Activated CD4-positive, alpha-beta memory T cell treated with anti-CD3 and anti-CD28 coated beads for 36 hours (primary cell): ENCODE results near the gene LIMS1. TPM values are rescaled to one million over a fixed set of nuclear protein-coding genes. Genes with fewer than 3 reads are reported as not detected.
A peak's percentile ranks its signal among the peaks of the same experiment; 100 is the strongest.

ENCODE experiments used
- CTCF ChIA-PET: fragments of 350-600 bp; sonication (Branson Sonifier 250); formaldehyde crosslinking; loops from one replicate; lab custom pipeline; 2021; ENCODE audit warnings: antibody characterized with exemption, inconsistent platforms; lab: Charles Lee
- POLR2A ChIA-PET: fragments of 350-600 bp; sonication (Branson Sonifier 250); formaldehyde crosslinking; loops from one replicate; lab custom pipeline; 2021; ENCODE audit warnings: antibody characterized with exemption; lab: Charles Lee
- DNase-seq: peaks from one replicate; pipeline ENCODE4 v3.0.0-alpha.2; 2020
- H3K27ac Mint-ChIP-seq: one replicate; pipeline ENCODE4 v1.8.0; 2021; ENCODE audit warnings: mixed read lengths
- H3K27me3 Mint-ChIP-seq: one replicate; pipeline ENCODE4 v1.8.0; 2021; ENCODE audit warnings: mixed read lengths
- H3K36me3 Mint-ChIP-seq: one replicate; pipeline ENCODE4 v1.8.0; 2021; ENCODE audit warnings: mixed read lengths
- H3K4me1 Mint-ChIP-seq: one replicate; pipeline ENCODE4 v1.8.0; 2021; ENCODE audit warnings: low read depth, mixed read lengths
- H3K4me3 Mint-ChIP-seq: one replicate; pipeline ENCODE4 v1.8.0; 2021; ENCODE audit warnings: mild to moderate bottlenecking, mixed read lengths
- H3K9me3 Mint-ChIP-seq: one replicate; pipeline ENCODE4 v1.8.0; 2021; ENCODE audit warnings: mixed read lengths
- intact Hi-C: fragments of 100-400 bp; cut with micrococcal nuclease; formaldehyde crosslinking; loops from one replicate; pipeline ENCODE4 v1.15.1; 2023
- total RNA-seq, 2 experiments: library from RNA; stranded (reverse); gene quantifications; one replicate each; pipeline ENCODE4 v1.2.3, GENCODE V29; 2021

LIMS1 gene
- total RNA-seq, 2 experiments from 2014 or later: 102 to 104 TPM

DNA sequence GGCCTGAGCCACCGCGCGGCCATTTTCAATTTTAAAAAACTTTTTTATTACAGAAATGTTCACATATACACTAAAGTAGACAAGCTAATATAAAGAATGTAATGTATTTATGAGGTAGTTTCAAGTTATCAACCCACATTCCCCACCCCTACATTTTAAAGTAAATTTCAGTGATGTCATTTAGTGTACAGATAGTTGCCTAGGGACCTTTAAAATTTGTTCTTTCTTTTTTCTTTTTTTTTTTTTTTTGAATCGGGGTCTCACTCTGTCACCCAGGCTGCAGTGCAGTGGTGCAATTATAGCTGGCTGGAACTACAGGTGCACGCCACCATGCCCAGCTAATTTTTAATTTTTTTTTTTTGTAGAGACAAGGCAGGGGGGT, 2.6 kb upstream of the LIMS1 start:
- Mint-ChIP-seq H3K36me3 (no peaks in the 10 kb centered on the region), H3K27ac (no peak overlapping the region), H3K4me1 (peaks cover 29% of the 10 kb centered on the region), H3K9me3 (no peaks in the 10 kb centered on the region), H3K27me3 (no peaks in the 10 kb centered on the region), H3K4me3 (no peak overlapping the region)
- POLR2A ChIA-PET: interaction anchor here (0.6 kb wide), 1 partner anchor 622 kb away, joined by 3 read pairs; no protein-coding TSS in a partner anchor
- CTCF ChIA-PET: interaction anchor here (0.8 kb wide), 1 partner anchor 53 kb away, joined by 4 read pairs; no protein-coding TSS in a partner anchor
- intact Hi-C loops: loop anchor here (5.0 kb wide), 1 partner anchor 39 kb away; no protein-coding TSS in a partner anchor
- no peak for DNase-seq

DNA sequence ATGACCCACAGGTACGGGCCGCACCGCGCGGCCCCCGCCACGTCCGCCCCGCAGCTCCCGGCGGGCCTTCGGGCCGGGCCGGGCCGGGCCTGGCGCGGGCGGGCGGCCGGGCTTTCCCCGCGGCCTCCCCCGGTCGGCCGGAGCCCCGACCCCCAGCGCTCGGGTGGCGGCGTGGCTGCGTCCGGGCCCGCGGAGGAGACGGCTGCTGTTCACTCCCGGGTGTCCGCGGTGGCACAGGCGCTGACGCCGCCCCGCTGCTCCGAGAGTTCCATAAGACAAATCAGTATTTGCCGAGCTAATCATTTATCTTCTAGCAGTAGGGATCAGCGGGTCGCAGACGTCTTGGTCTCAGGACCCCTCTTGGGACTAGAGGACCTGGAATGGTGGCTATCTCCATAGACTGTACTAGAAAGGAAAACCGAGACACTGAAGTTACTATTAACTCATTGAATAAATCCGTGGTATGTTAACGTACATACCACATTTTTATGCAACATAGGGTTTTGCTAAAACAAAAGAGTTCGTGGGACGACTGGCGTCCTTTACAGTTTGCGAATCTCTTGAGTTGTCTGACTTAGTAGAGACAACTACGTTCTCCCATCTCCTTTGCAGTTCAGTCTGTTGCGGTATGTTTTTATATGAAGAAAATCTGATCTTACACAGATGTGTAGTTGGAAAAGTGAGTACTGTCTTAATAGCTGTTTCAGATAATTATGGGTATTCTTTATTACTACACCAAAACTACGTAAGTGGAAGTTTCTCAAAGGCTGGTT, 500 bp downstream of the LIMS1 start:
- H3K27ac Mint-ChIP-seq: peak overlapping the region; percentile 85
- CTCF ChIA-PET: interaction anchor here (0.7 to 2.3 kb wide), 5 partner anchors 31 to 103 kb away, joined by 3 to 11 read pairs (median 3); no protein-coding TSS in a partner anchor
- peaks cover 5% of the 10 kb centered on the region for H3K36me3 Mint-ChIP-seq
- no peaks in the 10 kb centered on the region for H3K9me3 Mint-ChIP-seq
- peak overlapping the region; percentile 95 for H3K4me3 Mint-ChIP-seq
- peak; percentile 53 for DNase-seq
- POLR2A ChIA-PET: interaction anchor here (1.1 to 2.6 kb wide), 3 partner anchors 31 to 85 kb away, joined by 3 to 19 read pairs (median 4); partner anchors contain the start of gene GCC2
- intact Hi-C loops: loop anchor here (1.0 to 5.0 kb wide), 4 partner anchors 42 to 184 kb away; partner anchors contain the start of genes GCC2 and RANBP2
- H3K27me3 Mint-ChIP-seq: no peaks in the 10 kb centered on the region
- H3K4me1 Mint-ChIP-seq: peaks cover 37% of the 10 kb centered on the region

DNA sequence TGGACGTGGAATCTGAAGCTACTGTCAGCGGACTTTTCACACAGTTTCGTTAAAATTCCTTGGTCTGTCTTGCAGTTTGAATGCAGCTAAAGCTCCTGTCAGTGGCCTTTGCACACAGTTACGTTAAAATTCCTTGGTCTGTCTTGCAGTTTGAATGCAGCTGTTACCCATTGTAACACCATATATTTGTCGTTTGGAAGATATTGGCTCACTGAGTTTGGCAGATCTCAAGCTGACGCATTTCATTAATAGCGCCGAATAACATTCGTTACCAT, 1.0 kb downstream of the LIMS1 start:
- Mint-ChIP-seq H3K4me3 (peak overlapping the region; percentile 95), H3K9me3 (no peaks in the 10 kb centered on the region), H3K27me3 (no peaks in the 10 kb centered on the region), H3K36me3 (peaks cover 5% of the 10 kb centered on the region), H3K4me1 (peaks cover 34% of the 10 kb centered on the region), H3K27ac (no peak overlapping the region)
- CTCF ChIA-PET: interaction anchor here (1.0 to 2.3 kb wide), 4 partner anchors 31 to 52 kb away, joined by 3 to 11 read pairs (median 4); no protein-coding TSS in a partner anchor
- intact Hi-C loops: loop anchor here (2.0 kb wide), 1 partner anchor 184 kb away; the partner anchor contains the start of gene RANBP2
- POLR2A ChIA-PET: interaction anchor here (1.1 to 2.6 kb wide), 2 partner anchors 77 to 86 kb away, joined by 3 to 19 read pairs; partner anchors contain the start of gene GCC2
- DNase-seq: no peak

DNA sequence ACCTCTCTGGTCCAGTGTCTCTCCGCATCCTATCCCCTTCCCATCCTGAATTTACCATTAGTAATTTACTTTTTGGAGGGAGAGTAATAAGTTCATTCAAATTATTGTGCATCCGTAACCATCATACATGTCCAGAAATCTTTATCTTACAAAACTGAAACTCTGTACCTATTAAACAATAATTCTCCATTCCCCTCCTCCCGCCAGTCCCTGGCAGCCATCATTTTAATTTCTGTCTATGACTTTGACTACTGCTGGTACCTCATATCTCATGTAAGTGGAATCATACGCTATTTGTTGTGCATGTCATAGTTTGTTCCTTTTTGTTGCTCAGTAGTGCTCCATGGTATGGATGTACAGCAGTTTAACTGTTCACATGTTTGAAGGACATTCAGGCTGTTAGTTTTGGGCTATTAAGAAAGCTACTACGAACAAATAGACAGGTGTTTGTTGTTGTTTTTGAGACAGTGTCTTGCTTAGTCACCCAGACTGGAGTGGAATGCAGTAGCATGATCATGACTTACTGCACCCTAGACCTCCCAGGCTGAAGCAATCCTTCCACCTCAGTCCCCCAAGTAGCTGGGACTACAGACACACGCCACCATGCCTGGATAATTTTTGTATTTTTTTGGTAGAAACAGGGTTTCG, 2.0 kb downstream of the LIMS1 start:
- intact Hi-C loops: no loop called here
- no peaks in the 10 kb centered on the region for H3K9me3 Mint-ChIP-seq
- peak overlapping the region; percentile 17 for H3K4me3 Mint-ChIP-seq
- peaks cover 5% of the 10 kb centered on the region for H3K36me3 Mint-ChIP-seq
- ChIA-PET CTCF (interaction anchor here (1.1 to 2.3 kb wide), 3 partner anchors 33 to 51 kb away, joined by 3 to 11 read pairs (median 3); no protein-coding TSS in a partner anchor), POLR2A (no interaction called here)
- H3K27me3 Mint-ChIP-seq: no peaks in the 10 kb centered on the region
- H3K27ac Mint-ChIP-seq: no peak overlapping the region
- DNase-seq: no peak
- H3K4me1 Mint-ChIP-seq: peaks cover 26% of the 10 kb centered on the region

DNA sequence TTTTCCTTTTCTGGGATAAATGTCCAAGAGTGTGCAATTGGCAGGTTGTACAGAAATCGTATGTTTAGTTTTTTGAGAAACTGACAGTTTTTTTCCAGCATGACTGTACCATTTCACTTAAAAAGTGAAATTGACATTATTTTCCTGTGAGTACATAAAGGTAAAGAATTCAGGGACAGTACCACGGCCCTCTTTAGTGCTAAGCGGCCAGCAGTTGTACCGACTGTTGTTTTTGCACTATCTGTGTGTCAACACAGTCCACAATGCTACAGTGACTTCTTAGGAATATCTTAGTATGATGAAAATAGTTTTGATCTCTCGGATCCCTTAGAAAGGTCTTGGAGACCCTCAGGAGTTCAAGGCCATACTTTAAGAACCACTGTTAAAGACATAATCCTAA, 2.6 kb downstream of the LIMS1 start:
- no peak for DNase-seq
- ChIA-PET POLR2A (no interaction called here), CTCF (interaction anchor here (2.3 kb wide), 1 partner anchor 47 kb away, joined by 11 read pairs; no protein-coding TSS in a partner anchor)
- Mint-ChIP-seq H3K27me3 (no peaks in the 10 kb centered on the region), H3K4me1 (peaks cover 26% of the 10 kb centered on the region), H3K36me3 (peaks cover 5% of the 10 kb centered on the region), H3K27ac (no peak overlapping the region), H3K4me3 (no peak overlapping the region), H3K9me3 (no peaks in the 10 kb centered on the region)
- intact Hi-C loops: no loop called here

DNA sequence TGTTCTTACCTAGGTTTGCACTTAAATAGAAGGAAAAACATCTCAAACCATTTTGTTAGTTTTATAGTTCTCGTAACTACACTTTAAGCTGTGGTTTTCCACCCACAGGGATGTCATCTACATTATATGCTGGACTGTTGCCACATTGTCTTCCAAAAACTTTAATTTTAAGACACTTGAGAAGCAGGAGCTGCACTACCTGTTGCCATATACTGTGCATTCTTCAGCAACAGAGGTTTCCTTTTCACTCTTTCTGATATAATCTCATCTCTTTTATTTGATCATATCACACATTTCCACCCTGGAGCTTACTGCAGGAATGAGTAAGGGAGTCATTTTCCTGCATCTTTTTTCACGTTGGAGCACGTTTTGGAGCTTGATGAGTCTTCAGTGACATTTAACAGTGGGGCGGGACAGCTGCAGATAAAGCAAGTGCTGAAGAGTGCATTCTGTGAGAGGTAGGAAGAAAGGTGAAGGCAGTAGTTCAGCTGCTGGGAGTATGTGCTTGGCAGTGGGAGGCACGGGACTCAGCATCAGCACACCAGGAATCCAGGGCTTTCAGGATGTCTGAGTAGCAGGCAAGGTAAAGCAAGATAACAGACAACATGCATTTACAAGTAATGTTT, 3.8 kb downstream of the LIMS1 start:
- Mint-ChIP-seq H3K4me3 (no peak overlapping the region), H3K4me1 (peaks cover 24% of the 10 kb centered on the region), H3K27me3 (no peaks in the 10 kb centered on the region), H3K27ac (no peak overlapping the region), H3K36me3 (peaks cover 5% of the 10 kb centered on the region), H3K9me3 (no peaks in the 10 kb centered on the region)
- DNase-seq: no peak
- ChIA-PET POLR2A (no interaction called here), CTCF (no interaction called here)
- intact Hi-C loops: no loop called here

DNA sequence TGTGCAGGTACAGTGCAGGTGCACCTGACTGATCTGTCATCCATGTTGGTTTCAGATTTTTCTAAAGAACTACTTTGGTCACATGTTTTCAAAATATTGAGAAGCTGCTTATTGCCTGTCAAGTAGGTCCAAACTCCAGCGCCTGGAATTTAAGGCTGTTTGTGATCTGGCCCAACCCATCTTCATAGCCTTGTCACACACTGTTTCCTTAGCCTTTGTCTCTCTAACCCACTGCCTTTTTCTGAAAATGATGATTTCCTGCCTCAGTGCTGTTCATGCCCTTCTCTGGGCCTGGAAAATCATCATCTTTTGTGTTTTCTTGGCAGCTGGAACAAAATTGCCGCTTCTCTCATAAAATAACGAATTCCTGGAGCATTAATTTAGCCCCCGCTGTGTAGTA, 7.2 kb downstream of the LIMS1 start:
- no peaks in the 10 kb centered on the region for H3K27me3 Mint-ChIP-seq
- ChIA-PET POLR2A (interaction anchor here (1.1 to 1.7 kb wide), 2 partner anchors 8 to 33 kb away, joined by 3 to 5 read pairs; no protein-coding TSS in a partner anchor), CTCF (interaction anchor here (0.7 to 1.0 kb wide), 2 partner anchors 43 kb away, joined by 3 to 4 read pairs; no protein-coding TSS in a partner anchor)
- no peak overlapping the region for H3K27ac Mint-ChIP-seq
- DNase-seq: no peak
- no peaks in the 10 kb centered on the region for H3K9me3 Mint-ChIP-seq
- H3K4me1 Mint-ChIP-seq: peaks cover 9% of the 10 kb centered on the region
- H3K36me3 Mint-ChIP-seq: peaks cover 5% of the 10 kb centered on the region
- intact Hi-C loops: no loop called here
- no peak overlapping the region for H3K4me3 Mint-ChIP-seq

DNA sequence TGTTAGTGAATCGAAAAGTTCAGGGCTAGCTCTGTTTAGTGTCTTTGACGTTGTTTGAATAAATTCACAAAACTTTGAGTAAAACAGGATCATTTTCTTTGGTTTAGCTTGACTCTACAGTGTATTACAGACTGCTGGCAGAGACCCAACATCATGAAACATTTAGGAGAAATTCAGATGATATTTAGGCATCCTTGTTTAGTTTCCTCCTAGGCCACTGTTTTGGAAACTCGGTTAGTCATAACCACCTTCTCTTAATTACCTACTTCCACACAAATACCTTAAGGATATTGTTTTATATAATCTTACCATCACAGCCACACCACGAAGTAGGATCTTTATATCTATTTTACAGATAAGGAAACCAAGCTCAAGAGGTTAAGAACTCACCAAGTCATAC, 7.8 kb downstream of the LIMS1 start:
- Mint-ChIP-seq H3K27me3 (no peaks in the 10 kb centered on the region), H3K4me1 (peaks cover 10% of the 10 kb centered on the region), H3K36me3 (peaks cover 5% of the 10 kb centered on the region), H3K9me3 (no peaks in the 10 kb centered on the region), H3K4me3 (no peak overlapping the region), H3K27ac (no peak overlapping the region)
- no peak for DNase-seq
- ChIA-PET CTCF (interaction anchor here (1.0 kb wide), 1 partner anchor 42 kb away, joined by 4 read pairs; no protein-coding TSS in a partner anchor), POLR2A (interaction anchor here (1.1 to 1.7 kb wide), 2 partner anchors 9 to 32 kb away, joined by 3 to 5 read pairs; no protein-coding TSS in a partner anchor)
- intact Hi-C loops: no loop called here

DNA sequence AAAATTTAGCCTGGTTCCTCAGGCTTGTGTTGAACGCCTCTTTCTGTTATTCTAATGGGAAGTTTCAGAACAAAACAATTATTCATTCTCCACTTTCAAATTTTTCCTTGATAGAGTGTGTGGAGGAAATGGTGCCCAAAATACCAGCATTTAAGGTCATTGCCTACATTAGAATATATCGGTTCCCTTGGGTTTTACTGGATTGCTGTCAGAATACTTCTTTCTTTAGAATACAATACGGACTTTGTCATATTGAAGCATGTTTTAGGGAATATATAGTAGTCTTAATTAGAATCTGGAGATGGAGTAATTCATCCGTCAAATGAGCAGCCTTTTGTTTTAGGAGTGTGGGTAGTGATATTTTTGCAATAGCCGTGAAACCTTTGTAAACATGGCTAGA, 13.3 kb downstream of the LIMS1 start:
- H3K27me3 Mint-ChIP-seq: no peaks in the 10 kb centered on the region
- H3K4me1 Mint-ChIP-seq: peaks cover 5% of the 10 kb centered on the region
- H3K27ac Mint-ChIP-seq: no peak overlapping the region
- H3K4me3 Mint-ChIP-seq: no peak overlapping the region
- ChIA-PET POLR2A (no interaction called here), CTCF (no interaction called here)
- no peaks in the 10 kb centered on the region for H3K36me3 Mint-ChIP-seq
- DNase-seq: no peak
- no peaks in the 10 kb centered on the region for H3K9me3 Mint-ChIP-seq
- intact Hi-C loops: no loop called here

DNA sequence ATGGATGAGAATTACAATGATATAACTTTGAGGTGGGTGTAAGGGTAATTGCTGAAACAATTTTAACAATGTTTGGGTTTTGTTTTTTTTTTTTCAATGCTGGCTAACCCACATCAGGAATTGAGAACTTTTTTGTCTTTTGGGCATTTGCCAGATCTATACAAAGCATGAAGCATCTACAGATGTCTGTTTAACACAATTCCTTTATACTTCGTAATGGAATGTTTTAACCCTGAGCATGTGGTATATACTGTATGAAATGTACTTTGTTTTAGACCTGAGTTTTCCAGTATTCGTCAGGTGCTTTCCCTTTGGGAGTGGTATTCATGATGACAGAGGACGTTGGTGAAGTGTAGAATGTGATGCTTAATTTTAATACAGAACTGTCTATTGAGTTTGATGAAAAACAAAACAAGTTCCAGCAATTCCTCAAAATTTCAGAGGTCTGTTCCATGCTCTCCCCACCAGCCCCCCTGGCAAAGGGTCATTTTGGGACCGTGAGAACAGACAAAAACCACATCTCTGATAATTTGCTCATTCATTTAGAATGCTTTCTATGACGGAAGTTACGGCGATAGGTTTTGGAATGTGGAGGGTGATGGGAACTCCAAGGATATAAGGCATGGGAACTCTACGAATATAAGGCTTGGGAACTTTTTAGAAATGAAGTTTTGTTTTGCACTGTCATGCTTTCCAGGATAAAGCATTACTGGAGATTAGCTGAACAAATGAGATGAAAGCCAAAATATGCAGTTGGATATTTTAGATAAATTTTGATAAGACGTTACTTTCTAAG, 14.1 kb downstream of the LIMS1 start:
- Mint-ChIP-seq H3K9me3 (no peaks in the 10 kb centered on the region), H3K4me3 (no peak overlapping the region), H3K27me3 (no peaks in the 10 kb centered on the region), H3K36me3 (no peaks in the 10 kb centered on the region), H3K27ac (no peak overlapping the region), H3K4me1 (peaks cover 5% of the 10 kb centered on the region)
- POLR2A ChIA-PET: no interaction called here
- DNase-seq: no peak
- CTCF ChIA-PET: no interaction called here
- intact Hi-C loops: no loop called here

DNA sequence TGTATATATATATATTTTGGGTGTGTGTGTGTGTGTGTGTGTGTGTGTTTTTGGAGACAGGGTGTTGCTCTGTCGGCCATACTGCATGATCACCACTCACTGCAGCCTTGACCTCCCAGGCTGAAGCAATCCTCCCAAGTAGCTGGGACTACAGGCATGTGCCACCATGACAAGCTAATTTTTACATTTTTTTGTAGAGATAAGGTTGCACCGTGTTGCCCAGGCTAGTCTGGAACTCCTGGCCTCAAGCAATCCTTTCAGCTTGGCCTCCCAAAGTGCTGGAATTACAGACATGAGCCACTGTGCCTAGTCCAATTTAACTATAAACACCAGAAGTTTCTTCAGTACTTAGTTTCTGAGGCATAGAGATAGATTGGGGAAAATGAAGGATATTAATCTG, 18.3 kb downstream of the LIMS1 start:
- intact Hi-C loops: no loop called here
- Mint-ChIP-seq H3K27ac (no peak overlapping the region), H3K4me3 (no peak overlapping the region), H3K9me3 (no peaks in the 10 kb centered on the region), H3K4me1 (no peaks in the 10 kb centered on the region), H3K36me3 (no peaks in the 10 kb centered on the region), H3K27me3 (no peaks in the 10 kb centered on the region)
- CTCF ChIA-PET: interaction anchor here (1.5 kb wide), 1 partner anchor 13 kb away, joined by 3 read pairs; no protein-coding TSS in a partner anchor
- no peak for DNase-seq
- POLR2A ChIA-PET: no interaction called here
